Liver (tissue), 9 donors: Measurements from ENCODE around the gene USP5. TPM values are rescaled to one million over a fixed set of nuclear protein-coding genes. Genes with fewer than 3 reads are reported as not detected.
A peak's percentile ranks its signal among the peaks of the same experiment; 100 is the strongest.

Experiments
- DNase-seq: peaks from one replicate; pipeline ENCODE4 v3.0.0-alpha.2; 2017; ENCODE audit warnings: low spot score
- H3K27ac ChIP-seq, 2 donors: one replicate each; pipeline ENCODE4 v1.7.0; 2013; ENCODE audit warnings: inconsistent platforms in 2 of 2, low read length in 2 of 2, control low read depth in 1 of 2, low read depth in 1 of 2, mild to moderate bottlenecking in 1 of 2
- H3K27me3 ChIP-seq, 4 donors: one replicate each; pipeline versions ENCODE4 v1.6.1 to v1.7.0; 2013; ENCODE audit warnings: low read length in 3 of 4, inconsistent platforms in 1 of 4, mild to moderate bottlenecking in 1 of 4, moderate library complexity in 1 of 4; ENCODE audit not compliant: control insufficient read depth in 4 of 4, insufficient read depth in 4 of 4
- H3K36me3 ChIP-seq, 4 donors: one replicate each; pipeline versions ENCODE4 v1.6.1 to v1.7.0; 2013; ENCODE audit warnings: low read length in 3 of 4, mild to moderate bottlenecking in 3 of 4, low read depth in 1 of 4, moderate library complexity in 1 of 4; ENCODE audit not compliant: control insufficient read depth in 4 of 4, insufficient read depth in 3 of 4
- H3K4me1 ChIP-seq, 4 donors: one replicate each; pipeline versions ENCODE4 v1.6.1 to v1.7.0; 2013; ENCODE audit warnings: low read length in 3 of 4, mild to moderate bottlenecking in 3 of 4, moderate library complexity in 1 of 4; ENCODE audit not compliant: control insufficient read depth in 4 of 4, insufficient read depth in 4 of 4
- H3K4me3 ChIP-seq, 3 donors: one replicate each; pipeline versions ENCODE4 v1.6.1 to v1.7.0; 2013; ENCODE audit warnings: low read length in 3 of 3, control low read depth in 1 of 3, low read depth in 1 of 3, mild to moderate bottlenecking in 1 of 3
- H3K9ac ChIP-seq, 2 donors: one replicate each; pipeline ENCODE4 v1.7.0; 2013; ENCODE audit warnings: low read length in 2 of 2, mild to moderate bottlenecking in 2 of 2, moderate library complexity in 2 of 2, control low read depth in 1 of 2, low read depth in 1 of 2
- H3K9me3 ChIP-seq, 4 donors: one replicate each; pipeline versions ENCODE4 v1.6.1 to v1.7.0; 2013; ENCODE audit warnings: low read length in 3 of 4; ENCODE audit not compliant: control insufficient read depth in 4 of 4
- ATF3 ChIP-seq: IDR thresholded peaks from 2 replicates; pipeline ENCODE4 v1.6.1; 2016; ENCODE audit warnings: antibody characterized with exemption
- EGR1 ChIP-seq, 2 donors: IDR thresholded peaks; 2 replicates each; pipeline ENCODE4 v1.6.1; 2016 to 2018; ENCODE audit warnings: antibody characterized with exemption in 2 of 2, low read depth in 2 of 2
- FOXA1 ChIP-seq: IDR thresholded peaks from 2 replicates; pipeline ENCODE4 v1.6.1; 2016; ENCODE audit warnings: antibody characterized with exemption
- FOXA2 ChIP-seq: IDR thresholded peaks from 2 replicates; pipeline ENCODE4 v1.6.1; 2016; ENCODE audit warnings: antibody characterized with exemption
- GABPA ChIP-seq, 2 donors: IDR thresholded peaks in 1 of 2; conservative IDR thresholded peaks in 1 of 2; 2 replicates each; pipeline ENCODE4 v1.6.1; 2016; ENCODE audit warnings: antibody characterized with exemption in 2 of 2, mild to moderate bottlenecking in 1 of 2, moderate library complexity in 1 of 2
- HNF4A ChIP-seq, 2 donors: conservative IDR thresholded peaks; 2 replicates each; pipeline ENCODE4 v1.6.1; 2016; ENCODE audit warnings: antibody characterized with exemption in 2 of 2, mild to moderate bottlenecking in 2 of 2
- JUND ChIP-seq, 2 donors: IDR thresholded peaks; 2 replicates each; pipeline ENCODE4 v1.6.1; 2016; ENCODE audit warnings: antibody characterized with exemption in 2 of 2
- MAX ChIP-seq: IDR thresholded peaks from 2 replicates; pipeline ENCODE4 v1.6.1; 2016; ENCODE audit warnings: antibody characterized with exemption
- NR2F2 ChIP-seq: IDR thresholded peaks from 2 replicates; pipeline ENCODE4 v1.6.1; 2016; ENCODE audit warnings: antibody characterized with exemption
- RAD21 ChIP-seq, 2 donors: IDR thresholded peaks; 2 replicates each; pipeline ENCODE4 v1.6.1; 2016; ENCODE audit warnings: antibody characterized with exemption in 2 of 2, mild to moderate bottlenecking in 2 of 2
- RXRA ChIP-seq, 2 donors: IDR thresholded peaks; 2 replicates each; pipeline ENCODE4 v1.6.1; 2017 to 2018; ENCODE audit warnings: antibody characterized with exemption in 2 of 2, mild to moderate bottlenecking in 1 of 2
- SP1 ChIP-seq: IDR thresholded peaks from 2 replicates; pipeline ENCODE4 v1.6.1; 2018; ENCODE audit warnings: antibody characterized with exemption, mild to moderate bottlenecking
- TAF1 ChIP-seq: conservative IDR thresholded peaks from 2 replicates; pipeline ENCODE4 v1.6.1; 2016; ENCODE audit warnings: antibody characterized with exemption, mild to moderate bottlenecking
- YY1 ChIP-seq: IDR thresholded peaks from 2 replicates; pipeline ENCODE4 v1.6.1; 2016; ENCODE audit warnings: antibody characterized with exemption, mild to moderate bottlenecking
- WGBS: extraction: QIAGEN DNeasy Blood & Tissue Kit; methylation state at CpG from one replicate; pipeline ENCODE4 v1.1.7; 2013; 5-methylcytosine and 5-hydroxymethylcytosine counted together
- polyA plus RNA-seq, 2 donors: library from polyadenylated mRNA; stranded (reverse) in 1 of 2; unstranded in 1 of 2; fragments of 200-250 nt in 1 of 2; fragments of >200 nt in 1 of 2; fragmentation: Nextera tagmentation in 1 of 2; extraction: Ambion mirVana in 1 of 2; gene quantifications; one replicate each; pipeline versions ENCODE4 v1.2.1 to v1.2.3, GENCODE V29; 2013 to 2015
- total RNA-seq, 2 donors: library from RNA; depleted of rRNA; stranded (reverse); fragments of >200 nt; gene quantifications; one replicate each; pipeline ENCODE4 v1.2.3, GENCODE V29; 2014
- TF ChIP-seq, protein P1 (sequence below): IDR thresholded peaks from 2 replicates; pipeline ENCODE4 v1.6.1; 2016; ENCODE audit warnings: antibody characterized with exemption
- TF ChIP-seq, protein P2 (sequence below): fragments of 150-350 bp; IDR thresholded peaks from 2 replicates; pipeline ENCODE4 v1.5.1; 2017; ENCODE audit warnings: improper control_type of control experiment, low read depth, low read length; ENCODE audit not compliant: missing input control
- TF ChIP-seq, protein P3 (sequence below): IDR thresholded peaks from 2 replicates; pipeline ENCODE4 v1.6.1; 2016; ENCODE audit warnings: antibody characterized with exemption, mild to moderate bottlenecking
- donor health status: healthy.
- donor health status: healthy.
- donor health status: healthy.
- donor health status: healthy.
- donor health status: healthy.

USP5 gene
- total and polyA plus RNA-seq, 4 donors, result 15.2 to 41.0 (median 35.7) TPM

DNA sequence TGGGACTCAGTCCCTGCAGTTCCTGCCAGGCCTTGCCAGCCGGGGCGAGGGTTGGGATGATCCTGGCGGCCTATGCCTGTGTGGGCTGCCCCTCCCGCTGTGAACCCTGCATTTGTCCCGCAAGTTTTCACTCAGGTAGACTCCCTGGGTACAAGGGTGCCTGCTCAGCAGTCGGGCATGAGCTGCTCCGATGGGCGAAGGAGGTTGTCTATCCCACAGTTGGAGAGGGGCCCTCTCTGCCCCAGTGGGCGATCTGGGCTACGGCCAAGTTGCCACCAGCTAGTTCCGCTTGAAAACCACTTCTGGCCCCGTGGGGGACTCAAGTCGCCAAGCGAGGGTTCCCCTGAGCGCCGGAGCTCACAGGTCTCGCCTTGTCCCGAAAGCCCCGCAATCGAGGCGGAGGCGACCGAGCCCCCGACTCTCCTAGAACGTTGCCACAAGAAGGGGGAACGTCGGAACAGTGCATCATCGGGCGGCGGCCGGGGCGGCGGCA is 15.0 kb downstream of the USP5 start:
- TF ChIP-seq SP1, result peak; percentile 8
- peak in 1 of 2 donors; percentile 20 for TF ChIP-seq HNF4A (conservative IDR thresholded peaks at IDR 0.05)
- TF ChIP-seq ATF3, result no peak
- H3K9me3 ChIP-seq, result no peaks in the 10 kb centered on the region
- H3K9ac ChIP-seq, result no peak overlapping the region
- peaks cover 3 to 40% (median 35%) of the 10 kb centered on the region in 4 donors for H3K4me1 ChIP-seq
- H3K27ac ChIP-seq, result peak overlapping the region; percentile 52 to 99
- H3K4me3 ChIP-seq, result peak overlapping the region in 2 of 3 donors; percentile 39 to 91
- DNase-seq, result no peak
- H3K27me3 ChIP-seq, result no peaks in the 10 kb centered on the region
- 3% methylated on average over 33 of the region's 33 CpGs for WGBS
- peaks cover 4 to 39% (median 17%) of the 10 kb centered on the region in 4 donors for H3K36me3 ChIP-seq

GRCh38 chr12:6867413-6868210 is 15.7 kb downstream of the USP5 start, which contains the start of gene TPI1:
TSS of gene TPI1 (plus strand) at chr12:6867531. CDS start at chr12:6867567, 36 bp downstream.
- peak; percentile 94 for TF ChIP-seq TAF1
- TF ChIP-seq, protein P1, sequence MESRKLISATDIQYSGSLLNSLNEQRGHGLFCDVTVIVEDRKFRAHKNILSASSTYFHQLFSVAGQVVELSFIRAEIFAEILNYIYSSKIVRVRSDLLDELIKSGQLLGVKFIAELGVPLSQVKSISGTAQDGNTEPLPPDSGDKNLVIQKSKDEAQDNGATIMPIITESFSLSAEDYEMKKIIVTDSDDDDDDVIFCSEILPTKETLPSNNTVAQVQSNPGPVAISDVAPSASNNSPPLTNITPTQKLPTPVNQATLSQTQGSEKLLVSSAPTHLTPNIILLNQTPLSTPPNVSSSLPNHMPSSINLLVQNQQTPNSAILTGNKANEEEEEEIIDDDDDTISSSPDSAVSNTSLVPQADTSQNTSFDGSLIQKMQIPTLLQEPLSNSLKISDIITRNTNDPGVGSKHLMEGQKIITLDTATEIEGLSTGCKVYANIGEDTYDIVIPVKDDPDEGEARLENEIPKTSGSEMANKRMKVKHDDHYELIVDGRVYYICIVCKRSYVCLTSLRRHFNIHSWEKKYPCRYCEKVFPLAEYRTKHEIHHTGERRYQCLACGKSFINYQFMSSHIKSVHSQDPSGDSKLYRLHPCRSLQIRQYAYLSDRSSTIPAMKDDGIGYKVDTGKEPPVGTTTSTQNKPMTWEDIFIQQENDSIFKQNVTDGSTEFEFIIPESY, result no peak
- no peak for TF ChIP-seq FOXA1
- peak; percentile 4 for TF ChIP-seq SP1
- peak; percentile 93 for TF ChIP-seq YY1
- TF ChIP-seq HNF4A (conservative IDR thresholded peaks at IDR 0.05), result peak; percentile 17 to 29
- TF ChIP-seq, protein P2, sequence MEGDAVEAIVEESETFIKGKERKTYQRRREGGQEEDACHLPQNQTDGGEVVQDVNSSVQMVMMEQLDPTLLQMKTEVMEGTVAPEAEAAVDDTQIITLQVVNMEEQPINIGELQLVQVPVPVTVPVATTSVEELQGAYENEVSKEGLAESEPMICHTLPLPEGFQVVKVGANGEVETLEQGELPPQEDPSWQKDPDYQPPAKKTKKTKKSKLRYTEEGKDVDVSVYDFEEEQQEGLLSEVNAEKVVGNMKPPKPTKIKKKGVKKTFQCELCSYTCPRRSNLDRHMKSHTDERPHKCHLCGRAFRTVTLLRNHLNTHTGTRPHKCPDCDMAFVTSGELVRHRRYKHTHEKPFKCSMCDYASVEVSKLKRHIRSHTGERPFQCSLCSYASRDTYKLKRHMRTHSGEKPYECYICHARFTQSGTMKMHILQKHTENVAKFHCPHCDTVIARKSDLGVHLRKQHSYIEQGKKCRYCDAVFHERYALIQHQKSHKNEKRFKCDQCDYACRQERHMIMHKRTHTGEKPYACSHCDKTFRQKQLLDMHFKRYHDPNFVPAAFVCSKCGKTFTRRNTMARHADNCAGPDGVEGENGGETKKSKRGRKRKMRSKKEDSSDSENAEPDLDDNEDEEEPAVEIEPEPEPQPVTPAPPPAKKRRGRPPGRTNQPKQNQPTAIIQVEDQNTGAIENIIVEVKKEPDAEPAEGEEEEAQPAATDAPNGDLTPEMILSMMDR, result no peak
- TF ChIP-seq RAD21 (IDR thresholded peaks at IDR 0.05), result no peak
- TF ChIP-seq FOXA2, result no peak
- TF ChIP-seq NR2F2, result no peak
- TF ChIP-seq, protein P3, sequence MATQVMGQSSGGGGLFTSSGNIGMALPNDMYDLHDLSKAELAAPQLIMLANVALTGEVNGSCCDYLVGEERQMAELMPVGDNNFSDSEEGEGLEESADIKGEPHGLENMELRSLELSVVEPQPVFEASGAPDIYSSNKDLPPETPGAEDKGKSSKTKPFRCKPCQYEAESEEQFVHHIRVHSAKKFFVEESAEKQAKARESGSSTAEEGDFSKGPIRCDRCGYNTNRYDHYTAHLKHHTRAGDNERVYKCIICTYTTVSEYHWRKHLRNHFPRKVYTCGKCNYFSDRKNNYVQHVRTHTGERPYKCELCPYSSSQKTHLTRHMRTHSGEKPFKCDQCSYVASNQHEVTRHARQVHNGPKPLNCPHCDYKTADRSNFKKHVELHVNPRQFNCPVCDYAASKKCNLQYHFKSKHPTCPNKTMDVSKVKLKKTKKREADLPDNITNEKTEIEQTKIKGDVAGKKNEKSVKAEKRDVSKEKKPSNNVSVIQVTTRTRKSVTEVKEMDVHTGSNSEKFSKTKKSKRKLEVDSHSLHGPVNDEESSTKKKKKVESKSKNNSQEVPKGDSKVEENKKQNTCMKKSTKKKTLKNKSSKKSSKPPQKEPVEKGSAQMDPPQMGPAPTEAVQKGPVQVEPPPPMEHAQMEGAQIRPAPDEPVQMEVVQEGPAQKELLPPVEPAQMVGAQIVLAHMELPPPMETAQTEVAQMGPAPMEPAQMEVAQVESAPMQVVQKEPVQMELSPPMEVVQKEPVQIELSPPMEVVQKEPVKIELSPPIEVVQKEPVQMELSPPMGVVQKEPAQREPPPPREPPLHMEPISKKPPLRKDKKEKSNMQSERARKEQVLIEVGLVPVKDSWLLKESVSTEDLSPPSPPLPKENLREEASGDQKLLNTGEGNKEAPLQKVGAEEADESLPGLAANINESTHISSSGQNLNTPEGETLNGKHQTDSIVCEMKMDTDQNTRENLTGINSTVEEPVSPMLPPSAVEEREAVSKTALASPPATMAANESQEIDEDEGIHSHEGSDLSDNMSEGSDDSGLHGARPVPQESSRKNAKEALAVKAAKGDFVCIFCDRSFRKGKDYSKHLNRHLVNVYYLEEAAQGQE, result peak; percentile 92
- no peak for TF ChIP-seq GABPA (IDR thresholded peaks at IDR 0.05 in 1 of 2, conservative IDR thresholded peaks at IDR 0.05 in 1 of 2)
- no peak for TF ChIP-seq MAX
- TF ChIP-seq RXRA (IDR thresholded peaks at IDR 0.05), result no peak
- TF ChIP-seq JUND (IDR thresholded peaks at IDR 0.05), result no peak
- no peak for TF ChIP-seq EGR1 (IDR thresholded peaks at IDR 0.05; ENCODE audit: low read depth in 2 of 2)
- Histone ChIP-seq H3K9ac (peak within 1 kb of the TSS; percentile 66 to 81), H3K4me1 (peaks cover 3 to 45% (median 40%) of the 10 kb centered on the region in 4 donors), H3K27me3 (no peaks in the 10 kb centered on the region), H3K4me3 (peak within 1 kb of the TSS; percentile 81 to 95 (median 91)), H3K36me3 (peaks cover 4 to 35% (median 15%) of the 10 kb centered on the region in 4 donors), H3K27ac (peak within 1 kb of the TSS; percentile 96 to 99), H3K9me3 (no peaks in the 10 kb centered on the region)
- DNase-seq, result peak; percentile 89
- WGBS, result under 1% methylated on average over 86 of the region's 86 CpGs
